CD4-positive, alpha-beta T cell treated with Interleukin-4 for 4 hours (primary cell): Measurements from ENCODE around the gene GINS3.

Experiments used
- DNase-seq: peaks from one replicate; pipeline ENCODE4 v3.0.0-alpha.2; 2020

The GINS3 gene

GRCh38 chr16:58392215-58393137 is at the start of gene GINS3:
TSS of gene GINS3 (plus strand) at chr16:58392471. CDS start at chr16:58392602, 131 bp downstream.
- peak; percentile 87 for DNase-seq

GRCh38 chr16:58343562-58343961 is 48.7 kb upstream of the GINS3 start:
- no peak for DNase-seq

GRCh38 chr16:58345574-58346354 is 46.5 kb upstream of the GINS3 start:
- no peak for DNase-seq

- no peak for DNase-seq
These were observed 45.4 kb upstream of the GINS3 start for GRCh38 chr16:58346831-58347371.

- DNase-seq: no peak
These were observed 43.3 kb upstream of the GINS3 start for GRCh38 chr16:58348986-58349385.

- DNase-seq: no peak
These were observed 39.6 kb upstream of the GINS3 start for GRCh38 chr16:58352690-58353089.

GRCh38 chr16:58360041-58360634 is 32.1 kb upstream of the GINS3 start:
- DNase-seq: no peak

- DNase-seq: no peak
These were observed 30.5 kb upstream of the GINS3 start for GRCh38 chr16:58361726-58362125.

GRCh38 chr16:58363746-58364393 is 28.4 kb upstream of the GINS3 start:
- DNase-seq: no peak

- DNase-seq: no peak
These were observed 26.6 kb upstream of the GINS3 start for GRCh38 chr16:58365623-58366022.

GRCh38 chr16:58366247-58367031 is 25.8 kb upstream of the GINS3 start:
- DNase-seq: no peak

- DNase-seq: no peak
These were observed 25.0 kb upstream of the GINS3 start for GRCh38 chr16:58367252-58367651.

- DNase-seq: no peak
These were observed 20.4 kb upstream of the GINS3 start for GRCh38 chr16:58371841-58372240.

- no peak for DNase-seq
These were observed 16.9 kb upstream of the GINS3 start for GRCh38 chr16:58375386-58375785.

- no peak for DNase-seq
These were observed 14.3 kb upstream of the GINS3 start for GRCh38 chr16:58377932-58378331.

- DNase-seq: no peak
These were observed 13.9 kb upstream of the GINS3 start for GRCh38 chr16:58378401-58378800.

GRCh38 chr16:58379736-58380135 is 12.5 kb upstream of the GINS3 start:
- no peak for DNase-seq

- no peak for DNase-seq
These were observed 10.6 kb upstream of the GINS3 start for GRCh38 chr16:58381661-58382060.

- no peak for DNase-seq
These were observed 7.7 kb upstream of the GINS3 start for GRCh38 chr16:58384437-58385055.

- no peak for DNase-seq
These were observed 7.0 kb upstream of the GINS3 start for GRCh38 chr16:58385218-58385773.

- no peak for DNase-seq
These were observed 2.5 kb upstream of the GINS3 start for GRCh38 chr16:58389724-58390123.
